IMR-90 (cell line): Measurements from ENCODE around the gene BASP1. TPM values are rescaled to one million over a fixed set of nuclear protein-coding genes. Genes with fewer than 3 reads are reported as not detected.

ENCODE experiments used
- ATAC-seq: fragments of 200-7000 bp; cut with Tn5 transposase; 2 replicates; pipeline ENCODE4 v1.9.1; 2020; ENCODE audit warnings: low read depth, mild to moderate bottlenecking, moderate library complexity
- BruUV-seq: library from RNA; stranded (reverse); fragments of 400-500 nt; replicated peaks from 2 replicates; lab custom pipeline; 2021; lab: Mats Ljungman, UMichigan
- CTCF ChIA-PET: fragments of 300-600 bp; formaldehyde crosslinking; extraction: SDS; loops from one replicate; lab custom pipeline; 2021; ENCODE audit warnings: antibody characterized with exemption; lab: Yijun Ruan, JAX
- POLR2A ChIA-PET: fragments of 300-600 bp; sonication (Branson Sonifier 250); formaldehyde crosslinking; loops from one replicate; lab custom pipeline; 2022; ENCODE audit warnings: antibody characterized with exemption; ENCODE audit not compliant: unreplicated experiment; lab: Charles Lee
- DNase-seq: peaks from one replicate; pipeline ENCODE4 v3.0.0; 2013
- H2AFZ ChIP-seq: replicated peaks from 2 replicates; pipeline ENCODE3; 2013; ENCODE audit warnings: low read length, mild to moderate bottlenecking; ENCODE audit not compliant: poor library complexity
- H2AK5ac ChIP-seq: 2 replicates; pipeline ENCODE4 v1.6.1; 2013; ENCODE audit warnings: low read depth, low read length, inconsistent platforms
- H2AK9ac ChIP-seq: replicated peaks from 2 replicates; pipeline ENCODE3; 2013; ENCODE audit warnings: mild to moderate bottlenecking, low read depth, low read length, moderate library complexity; ENCODE audit not compliant: poor library complexity
- H2BK120ac ChIP-seq: 2 replicates; pipeline ENCODE4 v1.6.1; 2013; ENCODE audit warnings: low read depth, low read length, inconsistent platforms
- H2BK15ac ChIP-seq: 3 replicates; pipeline ENCODE4 v1.6.1; 2013; ENCODE audit warnings: low read depth, low read length, inconsistent platforms
- H2BK20ac ChIP-seq: 2 replicates; pipeline ENCODE4 v1.6.1; 2013; ENCODE audit warnings: low read depth, mild to moderate bottlenecking, inconsistent platforms, low read length, moderate library complexity
- H2BK5ac ChIP-seq: 2 replicates; pipeline ENCODE4 v1.6.1; 2013; ENCODE audit warnings: mild to moderate bottlenecking, low read depth, low read length, inconsistent platforms; ENCODE audit not compliant: poor library complexity, severe bottlenecking
- H3K14ac ChIP-seq: replicated peaks from 2 replicates; pipeline ENCODE4 v1.6.1; 2013; ENCODE audit warnings: low read depth, low read length, inconsistent platforms
- H3K18ac ChIP-seq: 2 replicates; pipeline ENCODE4 v1.6.1; 2013; ENCODE audit warnings: low read depth, low read length, control low read depth
- H3K23ac ChIP-seq: 2 replicates; pipeline ENCODE4 v1.6.1; 2013; ENCODE audit warnings: low read depth, low read length, inconsistent platforms
- H3K27ac ChIP-seq: 2 replicates; pipeline ENCODE4 v1.5.1; 2013; ENCODE audit warnings: mild to moderate bottlenecking, control low read depth, low read length; ENCODE audit not compliant: insufficient read depth
- H3K27me3 ChIP-seq: 2 replicates; pipeline ENCODE4 v1.6.1; 2013; ENCODE audit warnings: low read length; ENCODE audit not compliant: control insufficient read depth, insufficient read depth
- H3K36me3 ChIP-seq: 2 replicates; pipeline ENCODE4 v1.6.1; 2013; ENCODE audit warnings: low read length, mixed read lengths; ENCODE audit not compliant: control insufficient read depth, insufficient read depth
- H3K4ac ChIP-seq: 2 replicates; pipeline ENCODE4 v1.6.1; 2013; ENCODE audit warnings: low read depth, low read length, inconsistent platforms
- H3K4me1 ChIP-seq: 2 replicates; pipeline ENCODE4 v1.6.1; 2013; ENCODE audit warnings: low read length, mixed read lengths; ENCODE audit not compliant: control insufficient read depth, insufficient read depth
- H3K4me2 ChIP-seq: 2 replicates; pipeline ENCODE4 v1.6.1; 2013; ENCODE audit warnings: low read depth, mild to moderate bottlenecking, control low read depth, low read length, moderate library complexity
- H3K4me3 ChIP-seq: 2 replicates; pipeline ENCODE4 v1.5.1; 2013; ENCODE audit warnings: low read depth, mild to moderate bottlenecking, control low read depth, low read length, moderate library complexity; ENCODE audit not compliant: insufficient read depth
- H3K56ac ChIP-seq: 2 replicates; pipeline ENCODE4 v1.6.1; 2013; ENCODE audit warnings: low read length, inconsistent platforms; ENCODE audit not compliant: insufficient read depth; ENCODE audit errors: extremely low read depth
- H3K79me1 ChIP-seq, 2 experiments: 2 replicates each; pipeline ENCODE4 v1.6.1; 2013; ENCODE audit warnings: low read length in 2 of 2, inconsistent platforms in 1 of 2, low read depth in 1 of 2
- H3K9ac ChIP-seq: 2 replicates; pipeline ENCODE4 v1.6.1; 2013; ENCODE audit warnings: low read depth, low read length, control low read depth
- H3K9me1 ChIP-seq: 2 replicates; pipeline ENCODE4 v1.6.1; 2013; ENCODE audit warnings: low read length, inconsistent platforms; ENCODE audit not compliant: insufficient read depth
- H3K9me3 ChIP-seq: 2 replicates; pipeline ENCODE4 v1.6.1; 2013; ENCODE audit warnings: low read length; ENCODE audit not compliant: control insufficient read depth, insufficient read depth
- H4K20me1 ChIP-seq: 2 replicates; pipeline ENCODE4 v1.6.1; 2013; ENCODE audit warnings: low read length, inconsistent platforms; ENCODE audit not compliant: insufficient read depth
- H4K5ac ChIP-seq: 2 replicates; pipeline ENCODE4 v1.6.1; 2013; ENCODE audit warnings: mild to moderate bottlenecking, low read depth, low read length, control low read depth
- H4K8ac ChIP-seq, 2 experiments: 2 replicates each; pipeline ENCODE4 v1.6.1; 2013; ENCODE audit warnings: low read depth in 2 of 2, low read length in 2 of 2, control low read depth in 1 of 2, inconsistent platforms in 1 of 2
- H4K91ac ChIP-seq: 2 replicates; pipeline ENCODE4 v1.6.1; 2013; ENCODE audit warnings: low read depth, low read length, inconsistent platforms; ENCODE audit not compliant: insufficient read depth
- CEBPB ChIP-seq: IDR thresholded peaks from 2 replicates; pipeline ENCODE4 v1.6.1; 2012; ENCODE audit warnings: low read depth, low read length, improper control_type of control experiment
- CHD1 ChIP-seq: IDR thresholded peaks from 2 replicates; pipeline ENCODE4 v1.6.1; 2012; ENCODE audit warnings: low read depth, low read length, improper control_type of control experiment
- CTCF ChIP-seq: conservative IDR thresholded peaks from 2 replicates; pipeline ENCODE4 v1.5.1; 2012; ENCODE audit warnings: mild to moderate bottlenecking, low read depth, low read length, improper control_type of control experiment
- FOS ChIP-seq: fragments of 150-350 bp; IDR thresholded peaks from 2 replicates; pipeline ENCODE4 v1.6.1; 2016; ENCODE audit warnings: low read depth, low read length
- MAZ ChIP-seq: IDR thresholded peaks from 2 replicates; pipeline ENCODE4 v1.6.1; 2012; ENCODE audit warnings: low read depth, mild to moderate bottlenecking, low read length, improper control_type of control experiment, moderate library complexity, borderline replicate concordance
- MXI1 ChIP-seq: IDR thresholded peaks from 2 replicates; pipeline ENCODE4 v1.6.1; 2012; ENCODE audit warnings: low read depth, mild to moderate bottlenecking, low read length, moderate library complexity, borderline replicate concordance
- NFE2L2 ChIP-seq: fragments of 150-350 bp; IDR thresholded peaks from 2 replicates; pipeline ENCODE4 v1.6.1; 2016; ENCODE audit warnings: low read depth, mild to moderate bottlenecking, low read length
- POLR2A ChIP-seq: IDR thresholded peaks from 2 replicates; pipeline ENCODE4 v1.6.1; 2012; ENCODE audit warnings: mild to moderate bottlenecking, low read depth, low read length
- RCOR1 ChIP-seq: IDR thresholded peaks from 2 replicates; pipeline ENCODE4 v1.6.1; 2012; ENCODE audit warnings: mild to moderate bottlenecking, low read length, improper control_type of control experiment; ENCODE audit not compliant: insufficient replicate concordance
- RFX5 ChIP-seq: IDR thresholded peaks from 2 replicates; pipeline ENCODE4 v1.8.0; 2012; ENCODE audit warnings: low read depth, mild to moderate bottlenecking, low read length, moderate library complexity
- USF2 ChIP-seq: fragments of 150-350 bp; IDR thresholded peaks from 2 replicates; pipeline ENCODE4 v1.6.1; 2017; ENCODE audit warnings: mild to moderate bottlenecking, antibody characterized with exemption, low read length, low read depth
- WGBS, 2 experiments: methylation state at CpG; one replicate each; pipeline versions ENCODE4 v1.1.5 to v1.1.7; 2013; ENCODE audit warnings: missing lambda C conversion rate in 2 of 2; ENCODE audit not compliant: insufficient read length in 1 of 2; ENCODE audit errors: extremely low coverage in 2 of 2; 5-methylcytosine and 5-hydroxymethylcytosine counted together
- dilution Hi-C: fragments of 300-500 bp; cut with HindIII; formaldehyde crosslinking; loops from one replicate; pipeline ENCODE4 v1.14.3; 2018; ENCODE audit warnings: low sequenced_read_pairs; ENCODE audit not compliant: unreplicated experiment
- in situ Hi-C: fragments of 300-500 bp; cut with MboI; formaldehyde crosslinking; loops from 3 replicates; pipeline ENCODE4 v1.14.3; 2019; ENCODE audit warnings: low sequenced_read_pairs, inconsistent platforms, mixed read lengths
- intact Hi-C: fragments of 100-400 bp; cut with micrococcal nuclease; formaldehyde crosslinking; loops from 2 replicates; pipeline ENCODE4 v1.10.0; 2022
- polyA plus RNA-seq, 3 experiments: library from polyadenylated mRNA; depleted of rRNA; stranded (reverse); fragments of >200 nt; gene quantifications; 2 replicates each; pipeline ENCODE4 v1.2.3, GENCODE V29; 2012; ENCODE audit warnings: low replicate concordance in 1 of 3
- total RNA-seq: library from RNA; depleted of rRNA; stranded (reverse); fragments of >200 nt; gene quantifications from 2 replicates; pipeline ENCODE4 v1.2.3, GENCODE V29; 2012
- TF ChIP-seq, protein P1 (sequence below): fragments of 150-350 bp; IDR thresholded peaks from 2 replicates; pipeline ENCODE4 v1.6.1; 2016; ENCODE audit warnings: low read depth, mild to moderate bottlenecking, low read length, moderate library complexity, borderline replicate concordance

BASP1 gene
- total and polyA plus RNA-seq, 2 of the 4 experiments (the other 2 are of a cell fraction), result 39.6 to 103 TPM

GRCh38 chr5:17178373-17178675, 39.1 kb upstream of the BASP1 start:
- Histone ChIP-seq H3K23ac (no peak overlapping the region; the same call in 1 of the 2 replicates), H4K20me1 (no peaks in the 10 kb centered on the region), H3K4ac (peak overlapping the region; percentile 55), H2AK5ac (peak overlapping the region; percentile 68), H3K14ac (no peak overlapping the region; the same call in 1 of the 2 replicates), H2BK15ac (peak overlapping the region; percentile 48), H3K56ac (no peak overlapping the region; the same call in 1 of the 2 replicates), H3K27ac (peak overlapping the region; percentile 44; the same call in 1 of the 2 replicates), H2AFZ (no peak overlapping the region), H2AK9ac (no peak overlapping the region), H3K9me3 (no peaks in the 10 kb centered on the region), H3K79me1 (peaks cover 3 to 24% of the 10 kb centered on the region in 2 experiments; a peak in 3 of 4 replicates), H3K18ac (peak overlapping the region; percentile 63), H4K8ac (peak overlapping the region; percentile 7 to 22; a peak in 3 of 4 replicates), H2BK20ac (peak overlapping the region; percentile 23), H4K5ac (peak overlapping the region; percentile 63; the same call in 1 of the 2 replicates), H3K4me2 (no peak overlapping the region), H3K36me3 (no peaks in the 10 kb centered on the region), H3K27me3 (no peaks in the 10 kb centered on the region), H4K91ac (peak overlapping the region; percentile 58; the same call in 1 of the 2 replicates), H3K4me3 (no peak overlapping the region), H2BK120ac (peak overlapping the region; percentile 66), H3K9me1 (peaks cover 12% of the 10 kb centered on the region), H3K4me1 (peaks cover 23% of the 10 kb centered on the region), H3K9ac (no peak overlapping the region), H2BK5ac (peak overlapping the region; percentile 16)
- intact Hi-C loops (no loop called here), in situ Hi-C loops (no loop called here), dilution Hi-C loops (loop anchor here (25.0 kb wide), 1 partner anchor 391 kb away; no protein-coding TSS in a partner anchor)
- CTCF ChIA-PET, result no interaction called here
- ATAC-seq, result no peak
- peak; percentile 47 for DNase-seq
- no CpG with 5 or more reads among the region's 2 CpGs for WGBS, 2 experiments
- POLR2A ChIA-PET, result no interaction called here
- TF ChIP-seq FOS, result no peak
- no peak for TF ChIP-seq NFE2L2
- no peak for TF ChIP-seq CTCF
- no peak for TF ChIP-seq POLR2A
- no peak for TF ChIP-seq USF2
- TF ChIP-seq MAZ, result no peak
- TF ChIP-seq RCOR1, result no peak
- no peak for TF ChIP-seq RFX5
- no peak for TF ChIP-seq CEBPB
- no peak for TF ChIP-seq MXI1
- TF ChIP-seq CHD1, result no peak
- TF ChIP-seq, protein P1, sequence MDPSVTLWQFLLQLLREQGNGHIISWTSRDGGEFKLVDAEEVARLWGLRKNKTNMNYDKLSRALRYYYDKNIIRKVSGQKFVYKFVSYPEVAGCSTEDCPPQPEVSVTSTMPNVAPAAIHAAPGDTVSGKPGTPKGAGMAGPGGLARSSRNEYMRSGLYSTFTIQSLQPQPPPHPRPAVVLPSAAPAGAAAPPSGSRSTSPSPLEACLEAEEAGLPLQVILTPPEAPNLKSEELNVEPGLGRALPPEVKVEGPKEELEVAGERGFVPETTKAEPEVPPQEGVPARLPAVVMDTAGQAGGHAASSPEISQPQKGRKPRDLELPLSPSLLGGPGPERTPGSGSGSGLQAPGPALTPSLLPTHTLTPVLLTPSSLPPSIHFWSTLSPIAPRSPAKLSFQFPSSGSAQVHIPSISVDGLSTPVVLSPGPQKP, result no peak
- no TSS peak for BruUV-seq
